OCI-M2 (cell line): ENCODE measurements around the gene NCOA7.
"Not testable (repeated sequence)": the region's sequence is repeated elsewhere in the genome, so short reads cannot be mapped to it uniquely, and the experiment has no call there.

ENCODE experiments used
- DNase-seq: peaks from one replicate; lab custom pipeline; 2025; ENCODE audit not compliant: unreplicated experiment; lab: John Stamatoyannopoulos, UW

NCOA7 gene

GRCh38 chr6:125963817-125964216, 173.1 kb downstream of the NCOA7 start:
- DNase-seq, result no peak

- DNase-seq, result no peak
Observed at GRCh38 chr6:125966569-125966968, 175.8 kb downstream of the NCOA7 start.

DNA sequence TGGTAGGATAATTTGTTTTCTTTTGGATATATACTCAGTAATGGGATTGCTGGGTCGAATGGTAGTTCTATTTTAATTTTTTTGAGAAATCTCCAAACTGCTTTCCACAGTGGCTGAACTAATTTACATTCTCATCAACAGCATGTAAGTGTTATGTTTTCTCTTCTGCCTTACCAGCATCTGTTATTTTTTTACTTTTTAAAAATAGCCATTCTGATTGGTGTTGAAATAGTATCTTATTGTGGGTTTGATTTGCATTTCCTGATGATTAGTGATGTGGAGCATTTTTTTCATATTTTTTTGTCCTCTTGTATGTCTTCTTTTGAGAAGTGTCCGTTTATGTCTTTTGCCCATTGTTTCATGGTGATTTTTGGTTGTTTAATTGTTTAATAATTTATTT, 177.7 kb downstream of the NCOA7 start:
- no peak for DNase-seq

GRCh38 chr6:125970760-125971159, 180.0 kb downstream of the NCOA7 start:
- no peak for DNase-seq

DNA sequence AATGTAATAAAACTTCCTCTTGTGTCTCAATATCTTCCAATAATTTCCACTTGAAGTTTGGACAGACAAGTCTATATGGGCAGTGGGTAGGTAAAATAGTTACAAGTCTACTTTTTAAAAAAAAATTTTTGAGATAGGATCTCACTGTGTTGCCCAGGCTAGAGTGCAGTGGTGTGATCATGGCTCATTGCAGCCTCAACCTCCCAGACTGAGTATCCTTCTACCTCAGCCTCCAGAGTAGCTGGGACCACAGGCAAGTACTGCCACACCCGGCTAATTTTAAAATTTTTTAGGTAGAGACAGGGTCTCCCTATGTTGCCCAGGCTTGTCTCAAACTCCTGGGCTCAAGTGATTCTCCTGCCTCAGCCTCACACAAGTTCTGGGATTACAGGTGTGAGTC, 181.7 kb downstream of the NCOA7 start:
- not testable (repeated sequence) for DNase-seq

DNA sequence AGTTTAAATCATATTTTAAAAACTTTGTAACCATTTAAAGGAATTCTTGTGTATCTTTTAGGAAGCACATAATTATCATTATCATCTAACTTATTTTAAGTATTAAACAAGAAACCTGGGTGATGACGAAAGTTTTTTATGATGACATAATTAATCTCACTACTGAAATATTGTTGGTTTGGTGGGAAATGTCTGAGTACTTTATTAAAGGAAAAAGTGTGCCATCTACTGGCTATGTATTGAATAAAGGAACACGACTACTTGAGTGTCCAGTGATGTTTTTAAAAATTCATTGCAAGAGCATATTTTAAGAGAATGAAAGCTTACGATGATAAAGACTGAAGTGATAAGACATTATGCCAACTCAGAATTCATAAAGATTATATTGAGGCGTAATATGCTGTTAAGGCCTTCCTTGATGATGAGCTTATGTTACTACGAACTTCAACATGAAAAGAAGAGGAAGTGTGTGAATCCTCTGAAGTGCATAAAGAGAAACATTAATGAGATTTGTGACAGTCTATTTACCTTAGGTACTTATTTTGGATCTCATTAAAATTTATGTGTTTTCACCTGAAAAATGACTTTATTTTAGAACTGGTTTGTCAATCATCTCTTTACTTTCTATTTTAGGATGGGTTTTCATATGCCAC, 183.6 kb downstream of the NCOA7 start:
- DNase-seq, result no peak

DNA sequence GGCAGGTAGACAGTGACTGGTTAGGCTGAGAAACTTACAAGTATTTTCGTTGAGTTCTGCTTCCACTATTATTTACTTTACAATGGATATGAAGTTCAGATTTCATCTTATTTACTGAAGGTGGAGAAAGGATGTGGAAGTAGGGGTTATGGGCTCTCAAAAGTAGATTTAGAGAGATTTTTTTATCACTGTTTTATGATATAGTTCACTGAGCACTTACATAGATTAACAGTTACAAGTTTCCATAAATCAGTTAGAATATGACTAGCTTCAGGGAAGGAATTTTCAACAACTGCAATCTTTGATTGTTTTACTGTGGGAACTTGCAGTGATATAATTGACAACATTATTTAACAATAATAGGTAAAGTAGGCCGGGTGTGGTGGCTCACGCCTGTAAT, 188.3 kb downstream of the NCOA7 start:
- no peak for DNase-seq
